Activated T-cell treated with anti-CD3 and anti-CD28 coated beads for 4 hours (primary cell): Measurements from ENCODE around the gene INTS7.
"Not testable (repeated sequence)": the region's sequence is repeated elsewhere in the genome, so short reads cannot be mapped to it uniquely, and the experiment has no call there.

Source experiments
- DNase-seq: peaks from one replicate; pipeline ENCODE4 v3.0.0-alpha.2; 2020

Gene INTS7

DNA sequence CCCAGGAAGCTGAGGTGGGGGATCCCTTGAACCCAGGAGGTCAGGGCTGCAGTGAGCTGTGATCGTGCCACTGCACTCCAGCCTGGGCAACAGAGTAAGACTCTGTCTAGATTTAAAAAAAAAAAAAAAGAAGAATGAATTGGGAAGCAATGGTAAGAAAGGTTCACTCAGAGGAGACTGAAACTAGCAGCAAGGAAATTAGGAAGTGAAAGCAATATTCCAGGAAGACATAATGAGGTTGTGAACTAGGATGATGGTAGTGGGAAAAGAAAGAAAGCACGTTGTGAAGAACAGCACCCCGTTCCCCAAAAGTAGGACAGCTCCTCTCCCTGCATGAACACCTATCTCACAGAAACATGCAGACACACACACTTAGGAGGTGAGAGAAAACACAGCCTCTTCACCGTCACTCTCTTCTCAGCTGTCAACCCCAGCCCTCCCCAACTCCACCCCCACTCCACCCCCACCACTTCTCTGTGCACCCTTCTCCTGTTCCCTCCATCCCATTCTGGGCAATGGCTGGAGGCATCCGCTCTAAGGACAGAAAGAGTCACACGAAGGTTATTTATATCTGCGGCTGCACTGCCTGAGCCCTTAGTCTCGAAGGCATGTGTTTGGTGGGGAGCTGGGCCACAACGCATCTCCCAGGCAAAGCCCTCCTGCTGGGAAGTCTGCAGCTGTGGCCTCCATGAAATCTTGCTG, 103.0 kb downstream of the INTS7 start:
- DNase-seq: no peak

GRCh38 chr1:211929683-211930082, 105.7 kb downstream of the INTS7 start:
- no peak for DNase-seq

DNA sequence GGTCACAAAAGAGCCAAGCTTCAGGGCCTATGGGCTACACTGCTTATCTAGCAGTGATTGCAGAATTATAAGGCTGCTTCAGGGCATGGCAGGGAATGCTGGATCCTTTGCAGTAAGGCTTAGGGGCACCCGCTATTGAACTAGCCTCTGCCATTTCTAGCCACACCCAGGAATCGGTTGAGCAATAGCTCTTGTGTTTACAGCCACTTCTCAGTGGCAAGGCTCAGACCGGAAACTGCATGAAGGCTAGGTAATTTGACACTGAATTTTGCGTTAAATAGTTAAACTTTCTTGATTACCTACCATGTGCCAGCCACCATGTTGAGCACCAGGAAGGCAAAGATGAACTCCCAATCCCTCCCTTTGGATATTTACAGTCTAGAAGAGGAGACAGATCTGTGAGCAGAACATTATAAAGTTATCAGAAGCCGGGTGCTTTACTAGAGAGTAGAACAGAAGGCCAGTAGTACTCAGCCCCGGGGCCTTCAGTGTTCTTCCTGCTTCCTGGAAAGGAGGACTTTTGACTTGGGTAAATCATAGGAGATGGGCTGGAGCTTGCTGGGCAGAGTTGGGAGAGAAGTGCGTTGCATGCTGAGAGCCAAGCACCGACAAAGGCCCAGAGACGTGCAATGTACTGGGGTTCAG, 106.2 kb downstream of the INTS7 start:
- no peak for DNase-seq

- no peak for DNase-seq
Observed at GRCh38 chr1:211928290-211928801, 107.0 kb downstream of the INTS7 start.

- no peak for DNase-seq
Observed at GRCh38 chr1:211925016-211925415, 110.3 kb downstream of the INTS7 start.

DNA sequence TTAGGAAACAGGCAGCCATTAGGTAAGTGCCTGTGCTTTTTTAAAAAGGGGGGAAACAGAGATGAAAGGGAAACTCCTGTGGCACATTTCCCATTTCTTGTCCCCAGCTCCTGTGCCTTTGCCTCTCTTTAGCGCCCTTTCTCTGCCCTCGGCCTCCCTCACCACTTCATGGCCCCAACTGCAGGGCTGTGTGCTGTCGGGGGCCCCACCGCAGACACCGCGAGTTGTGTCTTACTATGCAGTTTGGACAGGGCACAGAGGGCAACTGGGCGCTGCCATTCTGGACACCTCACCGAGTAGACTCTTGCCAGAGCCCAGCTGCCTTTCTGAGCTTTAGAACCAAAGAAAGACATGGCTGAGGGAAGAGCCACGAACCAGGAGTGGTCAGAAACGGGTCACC, 111.1 kb downstream of the INTS7 start:
- no peak for DNase-seq

GRCh38 chr1:211923095-211923494, 112.3 kb downstream of the INTS7 start:
- DNase-seq: no peak

- no peak for DNase-seq
Observed at GRCh38 chr1:211921579-211922095, 113.7 kb downstream of the INTS7 start.

GRCh38 chr1:211920602-211921226, 114.6 kb downstream of the INTS7 start:
- DNase-seq: no peak

- no peak for DNase-seq
Observed at GRCh38 chr1:211920141-211920572, 115.2 kb downstream of the INTS7 start.

GRCh38 chr1:211918843-211919414, 116.4 kb downstream of the INTS7 start:
- no peak for DNase-seq

- not testable (repeated sequence) for DNase-seq
Observed at GRCh38 chr1:211916458-211916857, 118.9 kb downstream of the INTS7 start.

DNA sequence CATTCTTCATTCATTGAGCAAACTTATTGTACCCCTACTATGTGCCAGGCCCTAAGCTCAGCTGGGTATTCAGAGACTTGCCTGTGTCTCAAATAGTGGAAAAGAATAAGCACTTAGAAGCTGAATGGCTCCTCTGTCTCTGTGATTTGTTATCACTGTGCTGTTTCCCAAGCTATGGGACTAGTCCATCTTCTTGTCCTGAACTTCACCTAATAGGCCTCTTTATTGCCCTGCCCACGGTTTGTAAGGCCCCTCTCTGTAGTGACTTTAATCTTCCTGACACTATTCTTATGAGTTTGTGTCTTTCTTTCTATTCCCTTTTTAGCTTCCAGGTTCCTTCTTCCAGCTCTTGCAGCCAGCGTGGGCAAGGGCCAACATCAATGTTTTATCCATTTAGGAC, 119.4 kb downstream of the INTS7 start:
- no peak for DNase-seq

- DNase-seq: no peak
Observed at GRCh38 chr1:211912844-211913432, 122.4 kb downstream of the INTS7 start.

- DNase-seq: no peak
Observed at GRCh38 chr1:211912038-211912437, 123.3 kb downstream of the INTS7 start.

GRCh38 chr1:211910913-211911485, 124.4 kb downstream of the INTS7 start:
- no peak for DNase-seq

GRCh38 chr1:211910113-211910884, 125.1 kb downstream of the INTS7 start:
- DNase-seq: no peak

- no peak for DNase-seq
Observed at GRCh38 chr1:211909395-211909794, 126.0 kb downstream of the INTS7 start.

DNA sequence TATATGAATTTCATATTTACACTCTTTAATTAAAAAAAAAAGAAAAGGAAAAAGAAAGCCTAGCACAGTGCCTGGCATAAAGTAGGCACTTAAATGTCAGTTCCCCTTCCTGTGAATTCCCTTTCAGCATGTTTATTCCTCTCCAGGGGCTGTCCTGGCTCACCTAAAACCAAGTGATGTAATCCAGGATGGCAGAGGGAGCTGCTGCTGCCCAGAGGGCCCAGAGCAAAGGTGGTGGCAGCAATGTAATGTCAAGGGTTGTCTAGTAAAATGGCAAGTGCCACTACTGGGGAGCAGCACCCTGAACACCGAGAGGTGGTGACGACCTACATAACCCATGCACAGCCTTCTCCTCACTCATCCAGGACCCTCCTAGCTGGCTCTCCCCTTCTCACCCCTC, 126.4 kb downstream of the INTS7 start:
- no peak for DNase-seq

GRCh38 chr1:211908453-211908852, 126.9 kb downstream of the INTS7 start:
- no peak for DNase-seq

DNA sequence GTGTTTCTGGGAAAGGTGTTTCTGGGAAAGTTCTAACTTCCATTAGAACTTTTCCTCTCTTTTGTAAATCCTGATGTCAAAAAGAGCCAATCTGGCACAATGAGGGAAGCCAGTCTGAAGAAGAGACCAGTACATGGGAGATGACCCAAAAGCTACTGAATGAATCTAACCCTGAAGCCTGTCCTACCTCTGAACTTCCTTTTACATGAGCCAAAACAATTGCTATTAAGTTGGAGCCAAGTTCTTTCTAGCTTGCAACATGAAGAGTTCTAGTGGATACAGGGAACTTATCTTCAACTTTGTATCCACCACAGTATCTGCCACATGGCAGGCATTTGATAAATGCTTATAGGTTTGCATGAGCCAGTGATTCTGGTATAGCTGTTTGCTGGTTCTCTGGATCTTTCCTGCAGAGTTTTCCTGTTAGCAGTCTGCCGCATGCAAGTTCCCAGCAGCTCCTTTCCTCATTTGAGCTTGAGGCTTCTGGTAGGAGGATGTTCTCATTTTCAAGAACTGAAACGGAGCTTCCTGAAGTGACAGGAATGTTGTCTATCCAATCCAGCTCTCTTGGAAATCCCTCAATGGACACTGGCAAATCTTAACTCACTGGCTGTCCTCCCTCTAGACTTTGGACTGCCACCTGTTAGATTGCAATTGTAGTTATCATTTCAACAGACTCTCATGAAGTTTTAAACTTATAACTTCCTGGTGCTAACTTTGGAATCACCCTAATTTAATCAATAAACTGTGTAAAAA, 131.7 kb downstream of the INTS7 start:
- DNase-seq: no peak
